Ascending aorta (tissue), 2 donors: Measurements from ENCODE around the gene PDE4B. TPM values are rescaled to one million over a fixed set of nuclear protein-coding genes. Genes with fewer than 3 reads are reported as not detected.

Experiments used
- DNase-seq, 2 donors: peaks; one replicate each; pipeline ENCODE4 v3.0.0-alpha.2; 2019; ENCODE audit warnings: low spot score in 2 of 2
- H3K27ac ChIP-seq, 2 donors: fragments of 200-600 bp; sonication (generic); one replicate each; pipeline ENCODE4 v1.5.1; 2016 to 2017; ENCODE audit warnings: mild to moderate bottlenecking in 1 of 2
- H3K27me3 ChIP-seq: fragments of 200-600 bp; sonication (generic); one replicate; pipeline ENCODE4 v1.5.1; 2017
- H3K36me3 ChIP-seq, 2 donors: fragments of 200-600 bp; sonication (generic); one replicate each; pipeline ENCODE4 v1.5.1; 2016
- H3K4me1 ChIP-seq, 2 donors: fragments of 200-600 bp; sonication (generic); one replicate each; pipeline ENCODE4 v1.5.1; 2016 to 2017; ENCODE audit warnings: mild to moderate bottlenecking in 1 of 2
- H3K4me3 ChIP-seq, 2 donors: fragments of 200-600 bp; sonication (generic); one replicate each; pipeline ENCODE4 v1.5.1; 2016 to 2017; ENCODE audit warnings: mild to moderate bottlenecking in 1 of 2
- H3K9me3 ChIP-seq, 2 donors: fragments of 200-600 bp; sonication (generic); one replicate each; pipeline ENCODE4 v1.5.1; 2016
- intact Hi-C: fragments of 100-400 bp; cut with DNase I; formaldehyde crosslinking; loops from one replicate; pipeline ENCODE4 v1.15.1; 2023
- total RNA-seq: library from RNA; depleted of rRNA; stranded (reverse); fragments of >200 nt; gene quantifications from one replicate; pipeline ENCODE4 v1.1.0, GENCODE V29; 2016
- TF ChIP-seq, protein P1 (sequence below), 3 experiments: fragments of 200-600 bp in 2 of 3; fragments of 450-650 bp in 1 of 3; sonication (generic) in 2 of 3; IDR thresholded peaks; one replicate each; pipeline ENCODE4 v1.5.1; 2016 to 2019; ENCODE audit warnings: antibody characterized with exemption in 3 of 3, mild to moderate bottlenecking in 1 of 3, moderate library complexity in 1 of 3

Gene PDE4B
- total RNA-seq, 1 donor from 2014 or later: 4.5 TPM

DNA sequence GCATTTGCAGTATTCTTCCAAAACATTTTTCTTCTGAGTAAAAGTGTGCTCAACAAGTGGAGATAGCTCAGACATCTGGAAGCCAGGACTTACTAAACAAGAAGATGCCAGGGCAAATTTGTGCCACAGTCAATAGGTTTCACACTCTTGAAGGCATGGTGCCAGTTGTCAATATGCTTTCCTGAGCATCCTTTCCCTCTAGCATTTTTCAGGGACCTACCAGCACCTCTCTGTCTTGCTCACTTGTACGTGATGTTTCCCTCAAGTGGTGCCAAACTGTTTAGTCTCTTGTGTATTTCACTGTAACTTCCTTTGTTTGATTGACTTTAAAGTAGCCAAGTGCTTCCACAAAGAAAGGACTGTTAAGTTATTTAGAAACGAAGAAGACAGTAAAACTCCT lies 547.2 kb downstream of the PDE4B start:
- Histone ChIP-seq H3K27ac (no peak overlapping the region), H3K4me1 (peaks cover 0 to 5% of the 10 kb centered on the region in 2 donors), H3K4me3 (no peak overlapping the region), H3K9me3 (no peaks in the 10 kb centered on the region), H3K36me3 (no peaks in the 10 kb centered on the region), H3K27me3 (no peaks in the 10 kb centered on the region)
- intact Hi-C loops: no loop called here
- TF ChIP-seq, protein P1, sequence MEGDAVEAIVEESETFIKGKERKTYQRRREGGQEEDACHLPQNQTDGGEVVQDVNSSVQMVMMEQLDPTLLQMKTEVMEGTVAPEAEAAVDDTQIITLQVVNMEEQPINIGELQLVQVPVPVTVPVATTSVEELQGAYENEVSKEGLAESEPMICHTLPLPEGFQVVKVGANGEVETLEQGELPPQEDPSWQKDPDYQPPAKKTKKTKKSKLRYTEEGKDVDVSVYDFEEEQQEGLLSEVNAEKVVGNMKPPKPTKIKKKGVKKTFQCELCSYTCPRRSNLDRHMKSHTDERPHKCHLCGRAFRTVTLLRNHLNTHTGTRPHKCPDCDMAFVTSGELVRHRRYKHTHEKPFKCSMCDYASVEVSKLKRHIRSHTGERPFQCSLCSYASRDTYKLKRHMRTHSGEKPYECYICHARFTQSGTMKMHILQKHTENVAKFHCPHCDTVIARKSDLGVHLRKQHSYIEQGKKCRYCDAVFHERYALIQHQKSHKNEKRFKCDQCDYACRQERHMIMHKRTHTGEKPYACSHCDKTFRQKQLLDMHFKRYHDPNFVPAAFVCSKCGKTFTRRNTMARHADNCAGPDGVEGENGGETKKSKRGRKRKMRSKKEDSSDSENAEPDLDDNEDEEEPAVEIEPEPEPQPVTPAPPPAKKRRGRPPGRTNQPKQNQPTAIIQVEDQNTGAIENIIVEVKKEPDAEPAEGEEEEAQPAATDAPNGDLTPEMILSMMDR (IDR thresholded peaks at IDR 0.05): no peak
- DNase-seq: no peak

DNA sequence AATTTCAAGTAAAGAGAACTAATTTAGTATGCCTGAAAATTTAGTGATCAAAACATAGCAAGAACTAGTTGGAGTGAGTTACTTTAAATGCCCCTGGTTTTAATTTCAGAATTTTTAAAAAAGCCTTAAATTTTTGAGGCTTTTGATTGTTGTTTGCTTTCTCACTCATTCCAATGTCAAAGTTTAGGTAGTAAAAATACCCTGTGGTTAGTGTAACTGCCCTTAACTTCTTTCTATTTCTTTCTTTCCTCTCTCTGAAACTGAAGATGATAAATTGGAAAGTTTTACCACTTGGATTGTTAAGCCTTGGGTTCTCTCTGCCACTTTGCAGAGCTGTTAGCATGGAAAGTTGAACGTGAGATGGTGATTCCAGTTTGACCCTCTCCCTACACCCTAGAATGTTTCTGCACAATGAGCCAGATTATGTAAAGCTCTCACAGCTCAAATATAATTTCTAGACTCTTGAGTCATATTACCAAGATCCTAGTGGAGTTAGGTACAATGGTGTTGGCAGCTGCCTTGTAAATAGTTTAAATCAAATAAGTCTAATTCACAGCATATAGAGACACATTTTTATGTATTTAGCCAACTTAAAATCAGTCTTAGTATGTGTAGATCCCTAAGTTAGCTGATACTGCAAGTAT lies 548.9 kb downstream of the PDE4B start:
- Histone ChIP-seq H3K27ac (no peak overlapping the region), H3K4me1 (no peaks in the 10 kb centered on the region), H3K4me3 (no peak overlapping the region), H3K27me3 (no peaks in the 10 kb centered on the region), H3K9me3 (no peaks in the 10 kb centered on the region), H3K36me3 (no peaks in the 10 kb centered on the region)
- no peak for DNase-seq
- intact Hi-C loops: loop anchor here (2.0 kb wide), 1 partner anchor 19 kb away; no protein-coding TSS in a partner anchor
- TF ChIP-seq, protein P1 (IDR thresholded peaks at IDR 0.05): no peak

DNA sequence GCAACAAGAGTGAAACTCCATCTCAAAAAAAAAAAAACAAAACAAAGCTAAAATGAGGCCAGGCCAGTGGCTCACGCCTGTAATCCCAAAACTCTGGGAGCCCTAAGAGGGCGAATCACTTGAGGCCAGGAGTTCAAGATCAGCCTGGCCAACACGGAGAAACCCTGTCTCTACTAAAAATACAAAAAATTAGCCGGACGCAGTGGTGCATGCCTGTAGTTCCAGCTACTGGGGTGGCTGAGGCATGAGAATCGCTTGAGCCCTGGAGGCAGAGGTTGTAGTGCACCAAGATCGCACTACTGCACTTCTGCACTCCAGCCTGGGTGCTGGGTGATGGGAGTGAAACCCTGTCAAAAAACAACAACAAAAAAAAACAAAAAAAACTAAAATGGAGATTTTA lies 550.0 kb downstream of the PDE4B start:
- no peaks in the 10 kb centered on the region for H3K36me3 ChIP-seq
- no peak overlapping the region for H3K4me3 ChIP-seq
- H3K27ac ChIP-seq: no peak overlapping the region
- DNase-seq: no peak
- H3K4me1 ChIP-seq: no peaks in the 10 kb centered on the region
- TF ChIP-seq, protein P1 (IDR thresholded peaks at IDR 0.05): no peak
- no peaks in the 10 kb centered on the region for H3K27me3 ChIP-seq
- intact Hi-C loops: loop anchor here (2.0 kb wide), 1 partner anchor 18 kb away; no protein-coding TSS in a partner anchor
- H3K9me3 ChIP-seq: no peaks in the 10 kb centered on the region

DNA sequence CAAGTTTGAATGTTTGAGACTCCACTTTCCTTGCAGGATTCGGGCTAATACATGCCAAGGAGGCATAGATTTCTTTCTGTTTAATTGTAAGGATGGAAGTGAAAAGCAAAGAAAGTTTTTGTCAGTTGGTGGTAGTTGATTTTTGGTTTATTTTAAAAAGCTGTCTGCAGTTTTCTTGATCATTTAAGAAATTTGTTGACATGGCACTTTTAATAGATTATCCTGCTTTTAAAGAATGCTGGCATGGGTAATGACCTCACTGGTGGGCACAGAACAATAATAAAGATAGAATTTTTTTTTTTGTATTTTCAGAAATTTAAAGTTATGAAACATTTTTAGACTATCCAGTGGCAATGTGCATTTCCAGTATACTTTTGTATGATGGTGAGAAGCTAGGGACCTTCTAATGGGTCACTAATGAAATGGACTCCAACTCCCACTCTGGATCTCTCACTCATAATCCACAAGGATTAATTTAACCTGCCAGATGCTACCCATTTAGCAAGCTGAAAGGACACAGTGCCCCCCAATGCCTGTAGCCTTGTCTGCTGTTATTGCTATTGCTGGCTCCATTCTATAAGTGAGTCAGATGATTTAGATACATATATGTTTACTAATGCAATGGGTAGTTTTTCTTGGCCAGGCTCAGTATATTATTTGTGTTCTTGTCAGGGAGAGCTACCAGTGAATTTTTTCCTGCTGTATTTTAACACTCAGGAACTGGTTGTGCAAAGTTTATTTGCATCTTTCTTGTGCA lies 551.1 kb downstream of the PDE4B start:
- no peak overlapping the region for H3K27ac ChIP-seq
- DNase-seq: no peak
- H3K4me1 ChIP-seq: no peaks in the 10 kb centered on the region
- intact Hi-C loops: loop anchor here (2.0 kb wide), 1 partner anchor 17 kb away; no protein-coding TSS in a partner anchor
- H3K27me3 ChIP-seq: no peaks in the 10 kb centered on the region
- TF ChIP-seq, protein P1 (IDR thresholded peaks at IDR 0.05): no peak
- no peaks in the 10 kb centered on the region for H3K36me3 ChIP-seq
- no peak overlapping the region for H3K4me3 ChIP-seq
- no peaks in the 10 kb centered on the region for H3K9me3 ChIP-seq

DNA sequence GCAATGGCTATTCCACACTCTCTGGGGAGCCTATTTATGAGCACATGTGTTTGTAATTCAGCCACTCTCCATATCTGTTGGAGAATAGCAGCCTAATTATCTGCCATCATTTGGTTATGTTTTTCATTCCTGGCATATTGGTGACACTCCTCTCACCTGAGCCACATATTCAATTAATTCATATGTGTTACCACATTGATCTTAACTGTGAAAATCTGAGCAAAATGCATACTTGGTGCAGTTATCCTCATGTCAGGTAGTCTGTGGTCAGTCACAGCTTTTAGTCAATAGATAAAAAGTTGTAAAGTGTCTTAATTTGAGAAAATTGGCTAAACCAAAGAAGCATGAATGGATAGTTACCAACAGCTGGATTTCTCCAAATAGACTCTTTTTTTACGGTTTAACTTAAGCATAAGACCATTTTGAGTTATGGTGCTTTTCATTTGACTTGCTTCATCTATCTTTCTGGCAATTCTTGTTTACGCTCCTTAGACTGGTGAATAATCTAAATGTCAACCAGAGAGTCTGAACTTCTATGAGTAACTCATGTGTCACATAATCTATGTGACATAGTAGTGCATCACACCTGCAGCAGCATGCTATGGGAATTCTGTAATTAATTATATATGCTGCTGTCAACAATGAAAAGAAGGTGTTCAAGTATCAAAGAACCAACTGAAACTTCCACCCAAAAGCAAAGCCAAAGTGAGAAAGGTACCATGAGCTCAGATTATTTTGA lies 553.5 kb downstream of the PDE4B start:
- TF ChIP-seq, protein P1 (IDR thresholded peaks at IDR 0.05): no peak
- no peaks in the 10 kb centered on the region for H3K4me1 ChIP-seq
- H3K9me3 ChIP-seq: no peaks in the 10 kb centered on the region
- H3K27ac ChIP-seq: no peak overlapping the region
- DNase-seq: no peak
- no peak overlapping the region for H3K4me3 ChIP-seq
- intact Hi-C loops: no loop called here
- no peaks in the 10 kb centered on the region for H3K27me3 ChIP-seq
- H3K36me3 ChIP-seq: no peaks in the 10 kb centered on the region
